Glomerular visceral epithelial cell (primary cell): ENCODE results near the gene ITGA2B.
A peak's percentile ranks its signal among the peaks of the same experiment; 100 is the strongest.
"Not testable (repeated sequence)": the region's sequence is repeated elsewhere in the genome, so short reads cannot be mapped to it uniquely, and the experiment has no call there.

Experiments used
- DNase-seq: peaks from one replicate; pipeline ENCODE4 v3.0.0-alpha.2; 2016; ENCODE audit errors: extremely low spot score

ITGA2B gene

DNA sequence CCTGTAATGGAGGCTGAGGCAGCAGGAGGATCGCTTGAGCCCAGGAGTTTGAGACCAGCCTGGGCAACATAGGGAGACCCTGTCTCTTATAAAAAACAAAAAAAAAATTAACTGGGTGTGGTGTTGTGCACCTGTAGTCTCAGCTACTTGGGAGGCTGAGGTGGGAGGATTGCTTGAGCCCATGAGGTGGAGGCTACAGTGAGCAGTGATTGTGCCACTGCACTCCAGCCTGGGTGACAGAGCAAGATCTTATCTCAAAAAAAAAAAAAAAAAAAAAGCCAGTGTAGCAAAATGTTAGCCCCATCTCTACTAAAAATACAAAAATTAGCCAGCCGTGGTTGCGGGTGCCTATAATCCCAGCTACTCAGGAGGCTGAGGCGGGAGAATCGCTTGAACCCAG lies 59.2 kb downstream of the ITGA2B start:
- DNase-seq = not testable (repeated sequence)

DNA sequence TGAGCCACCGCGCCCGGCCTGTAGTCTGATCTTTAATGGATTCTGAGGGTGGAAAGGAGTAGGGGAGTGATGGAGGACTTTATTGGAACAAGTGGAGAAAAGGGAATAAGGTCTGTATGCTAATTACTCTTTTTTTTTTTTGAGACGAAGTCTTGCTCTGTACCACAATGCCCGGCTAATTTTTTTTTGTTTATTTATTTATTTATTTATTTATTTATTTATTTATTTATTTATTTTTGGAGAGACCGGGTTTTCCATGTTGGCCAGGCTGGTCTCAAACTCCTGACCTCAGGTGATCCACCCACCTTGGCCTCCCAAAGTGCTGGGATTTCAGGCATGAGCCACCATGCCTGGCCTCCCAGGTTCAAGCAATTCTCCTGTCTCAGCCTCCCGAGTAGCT lies 59.9 kb downstream of the ITGA2B start:
- not testable (repeated sequence) for DNase-seq

DNA sequence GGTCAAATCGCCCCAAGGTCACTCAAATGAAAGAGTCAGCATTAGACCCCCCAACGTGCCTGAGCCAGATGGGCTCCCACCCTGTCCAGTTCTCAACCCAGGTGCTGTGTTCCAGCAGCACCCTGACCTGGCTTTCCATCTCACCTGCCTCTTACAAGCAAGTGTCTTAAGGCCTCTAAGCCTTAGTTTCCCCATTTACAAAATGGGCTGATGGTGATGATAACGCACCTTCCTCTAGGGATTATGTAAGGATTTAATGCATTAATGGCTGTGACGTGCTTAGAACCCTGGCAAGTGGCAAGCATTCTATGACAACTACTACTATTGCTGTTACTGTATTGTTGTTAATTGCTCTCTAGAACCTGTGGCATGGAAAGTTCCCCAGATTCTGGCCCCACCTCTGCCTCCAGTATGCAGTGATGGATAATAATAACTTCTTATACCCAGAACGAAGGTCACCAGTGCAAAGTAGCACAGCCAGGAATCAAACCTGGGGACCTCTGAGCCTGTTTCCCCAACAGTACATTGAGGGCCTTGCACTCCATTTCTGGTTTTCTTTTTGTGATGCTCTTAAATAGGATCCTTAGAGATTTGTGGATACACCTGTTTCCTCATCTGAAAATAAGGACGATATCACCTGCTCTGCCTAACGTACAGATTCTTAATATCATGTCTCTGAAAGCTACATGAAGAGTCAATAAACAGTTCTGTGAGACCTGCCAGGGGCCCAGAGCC lies 61.6 kb downstream of the ITGA2B start:
- DNase-seq = no peak

DNA sequence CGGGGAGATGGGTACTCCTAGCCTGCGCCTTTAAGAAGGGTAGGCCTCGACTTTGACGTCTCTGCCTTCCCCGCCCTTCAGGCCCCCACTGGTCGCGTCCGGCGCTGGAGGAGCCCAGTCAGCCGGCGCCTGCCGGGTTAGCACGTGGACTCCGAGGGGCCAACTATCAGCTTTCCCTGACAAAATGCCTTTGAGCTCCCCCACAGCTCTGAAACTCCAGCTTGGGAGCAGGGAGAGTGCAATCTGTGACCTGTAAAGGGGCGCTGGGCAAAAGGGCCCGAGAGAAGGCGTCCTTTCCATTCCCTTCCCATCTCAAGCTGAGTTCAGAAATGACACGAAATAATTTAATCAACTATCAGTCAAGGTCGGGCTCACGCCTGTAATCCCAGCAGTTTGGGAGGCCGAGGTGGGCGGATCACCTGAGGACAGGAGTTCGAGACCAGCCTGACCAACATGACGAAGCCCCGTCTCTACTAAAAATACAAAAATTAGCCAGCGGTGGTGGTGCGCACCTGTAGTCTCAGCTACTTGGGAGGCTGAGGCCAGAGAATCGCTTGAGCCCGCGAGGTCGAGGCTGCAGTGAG lies 62.5 kb downstream of the ITGA2B start:
- DNase-seq = peak; percentile 97

DNA sequence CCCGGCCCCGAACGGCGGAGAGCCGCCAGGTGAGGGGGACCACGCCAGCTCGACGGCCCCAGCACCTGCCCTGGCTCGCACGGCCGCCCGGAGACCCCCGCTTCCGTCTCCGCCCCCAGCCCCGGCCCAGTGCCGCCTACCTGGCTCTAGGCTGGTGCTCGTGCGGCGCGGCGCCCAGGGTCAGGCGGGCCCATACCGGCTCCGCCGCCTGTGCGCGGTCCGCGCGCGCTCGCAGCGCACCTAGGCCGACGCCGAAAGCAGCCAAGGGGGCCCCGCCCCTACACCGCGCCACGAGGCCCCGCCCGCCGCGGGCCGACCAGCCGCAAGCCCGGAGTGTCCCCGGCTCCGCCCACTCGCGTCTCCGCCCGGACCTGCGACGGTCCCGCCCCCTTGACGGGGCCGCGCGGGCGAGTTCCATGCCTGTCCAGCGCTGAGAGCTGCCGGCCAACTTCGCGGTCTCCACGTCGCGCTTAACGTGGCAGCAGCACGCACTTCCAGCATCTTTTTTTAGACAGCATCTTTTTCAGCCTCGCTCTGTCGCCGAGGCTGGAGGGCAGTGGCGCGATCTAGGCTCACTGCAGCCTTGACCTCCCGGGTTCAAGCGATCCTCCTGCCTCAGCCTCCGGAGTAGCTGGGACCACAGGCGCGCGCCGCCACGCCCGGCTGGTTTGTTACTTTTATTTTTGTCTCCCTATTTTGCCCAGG lies 64.7 kb downstream of the ITGA2B start, which contains the start of gene SLC25A39:
Gene SLC25A39, minus strand, starts transcription at position 253 of the 705 bp plus-strand sequence. CDS start 1,261 bp downstream, outside the sequence.
- DNase-seq = peak; percentile 95

DNA sequence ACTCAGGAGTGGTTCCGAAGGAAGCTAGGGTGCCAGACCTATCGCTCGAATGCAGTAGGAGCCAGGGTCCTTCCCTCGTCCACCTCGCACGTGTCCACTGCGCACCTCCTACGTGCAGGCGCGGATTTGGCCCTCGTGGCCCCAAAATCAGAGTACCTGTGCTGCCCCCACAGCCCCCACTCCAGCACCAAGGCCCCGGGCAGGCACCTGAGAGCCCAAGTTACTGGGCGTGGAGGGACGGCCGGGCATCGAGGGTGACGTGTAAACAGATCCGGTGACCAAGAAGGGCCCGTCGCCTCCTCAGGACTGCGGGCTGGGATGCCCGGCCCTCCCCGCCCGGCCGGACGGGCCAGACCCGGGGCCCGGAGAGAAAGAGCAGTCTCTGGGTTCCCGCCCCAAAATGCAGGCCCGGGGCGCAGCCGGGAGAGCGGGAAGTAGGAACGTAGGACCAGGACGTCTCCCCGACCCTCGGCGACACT lies 65.3 kb downstream of the ITGA2B start:
- peak; percentile 31 for DNase-seq

DNA sequence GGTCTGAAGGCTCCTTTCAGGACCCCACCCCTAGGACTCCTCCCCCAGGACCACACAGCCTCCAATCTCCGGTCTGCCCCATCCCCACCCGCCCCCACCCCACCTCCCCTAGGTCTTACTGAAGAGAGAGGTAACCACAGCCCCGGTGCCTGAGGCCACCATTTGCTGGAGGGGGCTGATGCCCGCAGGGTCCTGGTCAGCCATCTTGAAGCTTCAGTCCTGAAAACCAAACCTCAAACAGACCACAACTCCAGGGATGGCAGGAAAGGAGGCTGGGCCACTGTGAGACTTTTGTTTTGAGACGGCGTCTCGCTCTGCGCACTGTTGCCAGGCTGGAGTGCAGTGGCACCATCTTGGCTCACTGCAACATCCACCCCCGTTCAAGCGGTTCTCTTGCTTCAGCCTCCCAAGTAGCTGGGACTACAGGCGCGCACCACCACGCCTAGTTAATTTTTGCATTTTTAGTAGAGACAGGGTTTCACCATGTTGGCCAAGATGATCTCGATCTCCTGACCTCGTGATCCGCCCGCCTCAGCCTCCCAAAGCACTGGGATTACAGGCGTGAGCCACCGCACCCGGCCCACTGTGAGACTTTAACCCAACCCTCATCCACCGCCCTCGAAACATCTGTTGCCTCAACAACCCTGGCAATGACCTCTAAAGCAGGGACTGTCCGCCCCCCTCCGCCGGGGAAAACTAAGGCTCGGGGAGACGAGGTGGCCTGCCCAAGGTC lies 65.9 kb downstream of the ITGA2B start:
- DNase-seq = no peak

DNA sequence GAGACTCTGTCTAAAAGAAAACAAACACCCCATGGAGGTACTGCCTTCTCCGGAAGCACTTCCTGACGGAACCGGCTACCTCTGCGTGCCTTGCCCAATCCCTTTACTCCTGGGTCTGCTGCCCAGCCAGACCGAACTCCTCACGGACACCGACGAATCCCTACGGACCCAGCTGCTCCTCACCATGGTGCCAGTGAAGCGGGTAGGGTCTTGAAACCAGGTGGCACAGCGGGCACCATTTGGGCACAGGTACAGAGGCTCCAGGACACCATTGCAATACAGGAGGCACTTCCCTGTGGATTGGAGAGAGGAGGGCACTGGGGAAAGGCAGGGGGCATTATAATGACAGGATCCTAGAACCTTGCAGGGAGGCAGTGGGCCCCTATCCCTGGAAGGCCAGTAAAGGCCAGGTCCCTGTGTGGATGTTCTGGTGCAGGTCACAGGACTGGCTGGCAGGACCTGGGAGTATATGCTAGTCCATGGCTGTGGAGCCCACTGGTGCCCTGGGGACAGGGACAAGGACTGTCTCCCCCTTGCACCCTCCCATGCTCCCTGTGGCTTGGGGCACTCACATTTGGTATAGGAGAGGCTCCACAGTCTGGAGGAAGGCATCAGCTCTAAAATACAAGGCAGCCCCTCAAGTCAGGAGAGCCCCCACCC lies 67.1 kb downstream of the ITGA2B start:
- no peak for DNase-seq
